HCT116 (cell line): Measurements from ENCODE around the gene DBX1. TPM values are rescaled to one million over a fixed set of nuclear protein-coding genes. Genes with fewer than 3 reads are reported as not detected.
"Not testable (repeated sequence)": the region's sequence is repeated elsewhere in the genome, so short reads cannot be mapped to it uniquely, and the experiment has no call there.

Experiments used
- ATAC-seq: fragments of 200-7000 bp; cut with Tn5 transposase; 2 replicates; pipeline ENCODE4 v1.9.1; 2020; ENCODE audit warnings: mild to moderate bottlenecking, moderate library complexity
- BruUV-seq: library from RNA; stranded (reverse); fragments of 400-500 nt; replicated peaks from 2 replicates; lab custom pipeline; 2021; lab: Mats Ljungman, UMichigan
- CTCF ChIA-PET: fragments of 300-600 bp; sonication (Branson Sonifier 250); formaldehyde crosslinking; loops from one replicate; lab custom pipeline; 2021; ENCODE audit warnings: antibody characterized with exemption; lab: Charles Lee
- POLR2A ChIA-PET: fragments of 300-600, 350-600 bp; sonication (Branson Sonifier 250); formaldehyde crosslinking; loops from one replicate; lab custom pipeline; 2021; ENCODE audit warnings: antibody characterized with exemption; lab: Charles Lee
- RAD21 ChIA-PET, 2 experiments: fragments of 300-600 bp; sonication (Branson Sonifier 250); formaldehyde crosslinking; loops; one replicate each; lab custom pipeline; 2023; ENCODE audit warnings: low total read pairs in 2 of 2; ENCODE audit not compliant: uncharacterized antibody in 2 of 2, unreplicated experiment in 2 of 2, low non-redundant PET in 1 of 2; lab: Charles Lee
- DNase-seq: peaks from one replicate; pipeline ENCODE4 v3.0.0-alpha.2; 2010; ENCODE audit warnings: low read depth, low spot score
- H2AFZ ChIP-seq: fragments of 200-600 bp; shearing (Covaris generic), sonication (generic); 2 replicates; pipeline ENCODE4 v1.6.1; 2017; ENCODE audit warnings: low read depth, mixed run types, mixed read lengths, antibody characterized with exemption, low read length; ENCODE audit not compliant: poor library complexity, severe bottlenecking
- H3K27ac ChIP-seq: 2 replicates; pipeline ENCODE4 v1.5.1; 2012; ENCODE audit warnings: low read depth, low read length
- H3K27me3 ChIP-seq: fragments of 200-600 bp; sonication (generic); 2 replicates; pipeline ENCODE4 v1.6.1; 2016; ENCODE audit warnings: mixed run types, low read length, mixed read lengths; ENCODE audit not compliant: insufficient read depth
- H3K36me3 ChIP-seq, 2 experiments: fragments of 200-500 bp in 1 of 2; fragments of 200-600 bp in 1 of 2; sonication (Bioruptor generic) in 1 of 2; sonication (generic) in 1 of 2; 2 replicates each; pipeline versions ENCODE4 v1.5.1 to v1.6.1; 2014 to 2016; ENCODE audit warnings: low read length in 2 of 2, inconsistent platforms in 1 of 2, mixed read lengths in 1 of 2, mixed run types in 1 of 2; ENCODE audit not compliant: insufficient read depth in 2 of 2, control insufficient read depth in 1 of 2
- H3K4me1 ChIP-seq, 2 experiments: fragments of 200-600 bp in 1 of 2; sonication (generic) in 1 of 2; 2 replicates each; pipeline versions ENCODE4 v1.5.1 to v1.6.1; 2012 to 2017; ENCODE audit warnings: low read length in 2 of 2, inconsistent platforms in 1 of 2, mild to moderate bottlenecking in 1 of 2, mixed read lengths in 1 of 2, mixed run types in 1 of 2, moderate library complexity in 1 of 2; ENCODE audit not compliant: insufficient read depth in 2 of 2, control insufficient read depth in 1 of 2
- H3K4me2 ChIP-seq: fragments of 200-600 bp; sonication (generic); 2 replicates; pipeline ENCODE4 v1.6.1; 2017; ENCODE audit warnings: mixed run types, low read length, mixed read lengths
- H3K4me3 ChIP-seq, 2 experiments: fragments of 200-600 bp in 1 of 2; sonication (generic) in 1 of 2; replicated peaks in 1 of 2; 2 replicates each; pipeline ENCODE4 v1.5.1; 2011 to 2016; ENCODE audit warnings: low read length in 2 of 2, control low read depth in 1 of 2, low read depth in 1 of 2, mild to moderate bottlenecking in 1 of 2, mixed read lengths in 1 of 2, mixed run types in 1 of 2
- H3K79me2 ChIP-seq: fragments of 200-600 bp; sonication (generic); 2 replicates; pipeline ENCODE4 v1.6.1; 2017; ENCODE audit warnings: mild to moderate bottlenecking, mixed run types, low read length, moderate library complexity, mixed read lengths; ENCODE audit not compliant: insufficient read depth
- H3K9ac ChIP-seq: fragments of 200-600 bp; sonication (generic); 2 replicates; pipeline ENCODE4 v1.6.1; 2016; ENCODE audit warnings: low read length, mixed read lengths
- H3K9me2 ChIP-seq: fragments of 200-600 bp; sonication (generic), shearing (Covaris generic); 2 replicates; pipeline ENCODE4 v1.6.1; 2017; ENCODE audit warnings: mixed run types, mild to moderate bottlenecking, moderate library complexity; ENCODE audit not compliant: insufficient read depth
- H3K9me3 ChIP-seq, 2 experiments: fragments of 200-500 bp in 1 of 2; fragments of 200-600 bp in 1 of 2; sonication (Bioruptor generic) in 1 of 2; sonication (generic) in 1 of 2; 2 replicates each; pipeline ENCODE4 v1.6.1; 2014 to 2017; ENCODE audit warnings: low read length in 2 of 2, mixed read lengths in 2 of 2, inconsistent platforms in 1 of 2, low read depth in 1 of 2, mild to moderate bottlenecking in 1 of 2, mixed run types in 1 of 2, moderate library complexity in 1 of 2; ENCODE audit not compliant: control insufficient read depth in 1 of 2, insufficient read depth in 1 of 2
- H4K20me1 ChIP-seq: fragments of 200-600 bp; sonication (generic), shearing (Covaris generic); 2 replicates; pipeline ENCODE4 v1.6.1; 2017; ENCODE audit warnings: mixed run types, mild to moderate bottlenecking, moderate library complexity; ENCODE audit not compliant: insufficient read depth
- CEBPB ChIP-seq: IDR thresholded peaks from 2 replicates; pipeline ENCODE4 v1.6.1; 2012; ENCODE audit warnings: low read depth
- EZH2 ChIP-seq: fragments of 200-600 bp; sonication (generic); IDR thresholded peaks from 2 replicates; pipeline ENCODE4 v1.6.1; 2017; ENCODE audit warnings: antibody characterized with exemption, mixed run types
- JUND ChIP-seq: IDR thresholded peaks from 2 replicates; pipeline ENCODE4 v1.6.1; 2012
- MAX ChIP-seq: IDR thresholded peaks from 2 replicates; pipeline ENCODE4 v1.6.1; 2012
- REST ChIP-seq: IDR thresholded peaks from 2 replicates; pipeline ENCODE4 v1.6.1; 2012; ENCODE audit warnings: low read depth
- SIN3A ChIP-seq: IDR thresholded peaks from 2 replicates; pipeline ENCODE4 v1.6.1; 2012; ENCODE audit warnings: low read depth
- ZFX ChIP-seq: fragments of 450-650 bp; IDR thresholded peaks from 2 replicates; pipeline ENCODE4 v1.6.1; 2017
- intact Hi-C: fragments of 100-400 bp; cut with micrococcal nuclease; formaldehyde crosslinking; loops from 2 replicates; pipeline ENCODE4 v1.10.0; 2022
- total RNA-seq: library from RNA; stranded (reverse); gene quantifications from one replicate; pipeline ENCODE4 v1.2.1, GENCODE V29; 2021; ENCODE audit not compliant: unreplicated experiment

DBX1 gene
- total RNA-seq, 1 experiment from 2014 or later: not detected

- POLR2A ChIA-PET, H3K36me3 ChIP-seq, H3K9me3 ChIP-seq, intact Hi-C loops, H3K9ac ChIP-seq, H2AFZ ChIP-seq, H4K20me1 ChIP-seq, RAD21 ChIA-PET, BruUV-seq, DNase-seq, H3K79me2 ChIP-seq, CTCF ChIA-PET, H3K4me1 ChIP-seq, H3K4me3 ChIP-seq, H3K9me2 ChIP-seq, H3K27ac ChIP-seq, ATAC-seq, H3K4me2 ChIP-seq: not testable (repeated sequence)
- H3K27me3 ChIP-seq: peaks cover 16% of the 10 kb centered on the region; the same call in 1 of the 2 replicates
Observed at GRCh38 chr11:20200331-20200955, 40.2 kb upstream of the DBX1 start.

GRCh38 chr11:20197881-20198280 lies 37.6 kb upstream of the DBX1 start:
- ChIA-PET POLR2A (no interaction called here), CTCF (no interaction called here), RAD21 (no interaction called here)
- Histone ChIP-seq H4K20me1 (no peaks in the 10 kb centered on the region), H3K79me2 (no peaks in the 10 kb centered on the region), H3K4me1 (no peaks in the 10 kb centered on the region), H3K9ac (no peak overlapping the region), H3K27ac (no peak overlapping the region), H3K36me3 (no peaks in the 10 kb centered on the region), H2AFZ (no peak overlapping the region), H3K4me2 (no peak overlapping the region), H3K9me3 (no peaks in the 10 kb centered on the region), H3K9me2 (no peaks in the 10 kb centered on the region)
- no TSS peak for BruUV-seq
- no peak for DNase-seq
- ATAC-seq: no peak
- no peak for TF ChIP-seq JUND
- no peak for TF ChIP-seq ZFX
- no peak for TF ChIP-seq SIN3A
- no peak for TF ChIP-seq CEBPB
- TF ChIP-seq REST: no peak
- no peak for TF ChIP-seq EZH2
- TF ChIP-seq MAX: no peak
- TF ChIP-seq, all 23 proteins: peak for 0
- Histone ChIP-seq H3K27me3 (peaks cover 18% of the 10 kb centered on the region; the same call in 1 of the 2 replicates), H3K4me3 (no peak overlapping the region)
- intact Hi-C loops: no loop called here
